GM12892 (cell line): ENCODE measurements around the gene SLC4A9. TPM values are rescaled to one million over a fixed set of nuclear protein-coding genes. Genes with fewer than 3 reads are reported as not detected.

ENCODE experiments used
- DNase-seq: peaks from one replicate; pipeline ENCODE4 v3.0.0; 2011; ENCODE audit not compliant: insufficient read length
- FAIRE-seq: peaks from 2 replicates; lab custom pipeline; 2011; peaks lifted over from hg19 to GRCh38; lab: Jason Lieb, UNC
- POLR2A ChIP-seq: IDR thresholded peaks from 2 replicates; pipeline ENCODE4 v1.6.1; 2011; ENCODE audit warnings: low read depth, low read length, control low read depth
- POLR2AphosphoS5 ChIP-seq: IDR thresholded peaks from 2 replicates; pipeline ENCODE4 v1.6.1; 2011; ENCODE audit warnings: low read depth, low read length, control low read depth
- TAF1 ChIP-seq: IDR thresholded peaks from 2 replicates; pipeline ENCODE4 v1.6.1; 2011; ENCODE audit warnings: low read depth, mild to moderate bottlenecking, control low read depth, low read length, borderline replicate concordance
- polyA plus RNA-seq: library from polyadenylated mRNA; unstranded; fragments of >200 nt; gene quantifications from one replicate; pipeline ENCODE4 v1.2.1, GENCODE V29; 2012; ENCODE audit warnings: missing spikeins, inconsistent platforms; ENCODE audit not compliant: missing spikeins

SLC4A9 gene, protein sequence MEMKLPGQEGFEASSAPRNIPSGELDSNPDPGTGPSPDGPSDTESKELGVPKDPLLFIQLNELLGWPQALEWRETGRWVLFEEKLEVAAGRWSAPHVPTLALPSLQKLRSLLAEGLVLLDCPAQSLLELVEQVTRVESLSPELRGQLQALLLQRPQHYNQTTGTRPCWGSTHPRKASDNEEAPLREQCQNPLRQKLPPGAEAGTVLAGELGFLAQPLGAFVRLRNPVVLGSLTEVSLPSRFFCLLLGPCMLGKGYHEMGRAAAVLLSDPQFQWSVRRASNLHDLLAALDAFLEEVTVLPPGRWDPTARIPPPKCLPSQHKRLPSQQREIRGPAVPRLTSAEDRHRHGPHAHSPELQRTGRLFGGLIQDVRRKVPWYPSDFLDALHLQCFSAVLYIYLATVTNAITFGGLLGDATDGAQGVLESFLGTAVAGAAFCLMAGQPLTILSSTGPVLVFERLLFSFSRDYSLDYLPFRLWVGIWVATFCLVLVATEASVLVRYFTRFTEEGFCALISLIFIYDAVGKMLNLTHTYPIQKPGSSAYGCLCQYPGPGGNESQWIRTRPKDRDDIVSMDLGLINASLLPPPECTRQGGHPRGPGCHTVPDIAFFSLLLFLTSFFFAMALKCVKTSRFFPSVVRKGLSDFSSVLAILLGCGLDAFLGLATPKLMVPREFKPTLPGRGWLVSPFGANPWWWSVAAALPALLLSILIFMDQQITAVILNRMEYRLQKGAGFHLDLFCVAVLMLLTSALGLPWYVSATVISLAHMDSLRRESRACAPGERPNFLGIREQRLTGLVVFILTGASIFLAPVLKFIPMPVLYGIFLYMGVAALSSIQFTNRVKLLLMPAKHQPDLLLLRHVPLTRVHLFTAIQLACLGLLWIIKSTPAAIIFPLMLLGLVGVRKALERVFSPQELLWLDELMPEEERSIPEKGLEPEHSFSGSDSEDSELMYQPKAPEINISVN
- not detected for polyA plus RNA-seq

DNA sequence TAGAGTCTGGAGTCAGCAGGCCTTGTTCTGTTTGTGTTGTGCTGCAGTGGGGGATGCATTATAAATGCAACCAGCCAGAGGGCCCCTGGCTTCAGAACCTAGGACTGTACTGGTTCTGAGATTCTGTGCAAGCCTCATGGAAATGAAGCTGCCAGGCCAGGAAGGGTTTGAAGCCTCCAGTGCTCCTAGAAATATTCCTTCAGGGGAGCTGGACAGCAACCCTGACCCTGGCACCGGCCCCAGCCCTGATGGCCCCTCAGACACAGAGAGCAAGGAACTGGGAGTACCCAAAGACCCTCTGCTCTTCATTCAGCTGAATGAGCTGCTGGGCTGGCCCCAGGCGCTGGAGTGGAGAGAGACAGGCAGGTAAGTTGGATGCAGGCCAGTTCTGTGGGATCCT lies at the start of gene SLC4A9:
TSS of gene SLC4A9 (plus strand) at position 94 of the 400 bp plus-strand sequence. CDS start at position 137, 43 bp downstream.
- TF ChIP-seq POLR2AphosphoS5 (no peak), TAF1 (no peak), POLR2A (no peak)
- FAIRE-seq (no peak), DNase-seq (no peak)

DNA sequence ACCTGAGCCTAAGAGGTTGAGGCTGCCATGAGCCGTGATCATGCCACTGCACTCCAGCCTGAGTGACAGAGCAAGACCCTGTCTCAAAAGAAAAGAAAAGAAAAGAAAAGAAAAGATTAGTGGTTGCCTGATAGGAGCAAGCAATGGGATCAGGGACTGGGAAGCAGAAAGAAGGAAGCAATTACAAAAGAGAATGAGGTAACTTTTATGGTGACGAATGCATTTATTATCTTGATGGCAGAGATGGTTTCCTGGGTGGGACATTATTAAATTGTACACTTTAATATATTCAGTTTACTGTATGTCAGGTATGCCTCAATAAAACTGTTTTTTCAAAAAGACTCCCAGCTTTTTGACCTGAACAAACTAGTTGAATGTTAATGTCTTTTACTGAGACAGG lies 49.6 kb upstream of the SLC4A9 start:
- DNase-seq (no peak), FAIRE-seq (no peak)
- no peak for TF ChIP-seq POLR2A
- no peak for TF ChIP-seq TAF1
- TF ChIP-seq POLR2AphosphoS5 = no peak

DNA sequence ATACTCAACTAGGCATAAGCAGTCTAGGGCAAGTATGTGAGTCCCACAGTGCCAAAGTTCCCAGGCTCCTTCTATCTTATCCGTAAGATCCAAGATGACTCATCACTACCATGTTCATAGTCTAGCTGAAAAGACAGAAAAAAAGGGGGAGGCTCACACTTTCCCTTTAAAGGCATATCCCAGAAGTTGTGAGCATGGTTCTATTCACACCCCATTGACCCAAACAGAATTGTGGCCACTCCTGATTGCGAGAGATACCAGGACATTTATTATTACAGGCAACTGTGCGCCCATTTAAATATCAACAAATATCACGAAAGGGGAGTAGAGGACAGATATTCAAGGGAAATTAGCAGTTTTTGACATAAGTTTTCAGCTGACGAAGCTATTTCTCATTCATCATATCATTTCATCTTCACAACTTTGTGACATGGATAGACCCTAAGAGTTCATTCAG lies 49.0 kb upstream of the SLC4A9 start:
- FAIRE-seq (no peak), DNase-seq (no peak)
- TF ChIP-seq POLR2A = no peak

DNA sequence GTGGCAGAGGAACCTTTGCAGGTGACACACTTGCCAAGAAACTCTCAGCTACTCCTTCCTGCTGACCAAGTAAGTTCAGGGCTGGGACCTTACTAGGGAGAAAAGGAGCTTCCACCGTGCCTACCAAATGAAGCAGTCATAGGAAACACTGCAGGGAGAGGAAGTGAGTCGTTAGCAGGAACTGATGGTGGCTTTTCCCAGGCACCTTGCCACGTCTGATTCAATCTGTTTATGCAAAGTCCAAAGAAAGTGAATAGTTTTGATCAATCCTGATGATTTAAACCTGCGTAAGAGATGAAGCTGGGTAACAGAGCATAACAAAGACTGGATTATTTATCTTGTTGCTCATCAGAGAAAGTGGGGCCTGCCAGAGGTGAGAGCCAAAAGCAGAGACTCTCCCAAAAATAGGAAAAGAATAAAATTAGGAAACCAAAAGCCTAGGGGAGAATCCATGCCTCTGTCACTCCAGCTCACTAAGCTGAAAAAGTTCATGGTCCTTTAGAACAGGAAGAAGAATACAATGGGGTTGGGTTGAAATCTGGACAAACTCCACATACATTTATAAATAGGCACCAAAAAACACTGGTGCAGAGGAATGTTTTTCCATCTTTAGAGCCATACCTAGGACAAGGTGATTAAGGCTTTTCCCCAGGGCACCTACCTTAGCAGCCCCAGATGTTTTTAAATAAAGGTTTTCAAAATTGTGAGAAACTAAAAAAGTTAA lies 47.8 kb upstream of the SLC4A9 start:
- FAIRE-seq (no peak), DNase-seq (no peak)
- no peak for TF ChIP-seq TAF1
- no peak for TF ChIP-seq POLR2A
- TF ChIP-seq POLR2AphosphoS5 = no peak

DNA sequence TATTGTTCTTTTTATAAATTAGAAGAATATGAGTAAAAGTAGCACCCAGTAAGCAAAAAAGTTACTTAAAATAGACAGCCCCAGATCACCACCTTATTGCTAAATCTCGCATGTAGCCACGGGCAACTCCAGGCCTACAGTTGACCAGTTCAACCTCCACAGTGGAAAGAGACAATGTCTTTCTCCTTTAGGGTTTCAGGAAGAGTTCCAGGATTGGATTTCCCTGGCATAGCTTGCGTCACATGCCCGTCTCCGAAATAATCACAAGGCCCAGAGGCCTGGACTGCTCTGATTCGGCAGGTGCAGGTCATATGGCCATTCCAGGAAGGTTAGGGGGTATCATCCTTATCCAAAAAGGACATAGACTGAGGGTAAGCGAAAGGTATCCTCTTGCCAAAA lies 47.2 kb upstream of the SLC4A9 start:
- DNase-seq (no peak), FAIRE-seq (no peak)
- no peak for TF ChIP-seq POLR2AphosphoS5
- no peak for TF ChIP-seq POLR2A
- no peak for TF ChIP-seq TAF1

DNA sequence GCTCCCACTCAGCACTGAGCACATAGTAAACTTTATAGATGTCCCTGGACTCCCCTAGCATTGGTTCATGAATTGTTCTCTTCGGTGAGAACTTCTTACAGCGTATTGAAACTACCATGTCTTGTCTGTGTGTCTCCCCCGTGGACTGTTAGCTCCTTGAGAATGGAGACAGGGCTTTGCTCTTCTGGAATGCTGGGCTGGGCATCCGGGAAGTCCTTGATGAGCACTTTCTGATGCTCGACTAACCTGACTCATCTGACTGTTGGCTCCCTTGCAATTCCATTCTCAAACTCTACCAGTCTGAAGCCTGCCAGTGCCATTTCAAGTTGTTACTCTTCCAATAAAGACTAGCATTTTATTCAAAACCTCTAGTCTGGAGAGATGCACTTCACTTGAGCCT lies 42.1 kb upstream of the SLC4A9 start:
- TF ChIP-seq TAF1 = no peak
- no peak for TF ChIP-seq POLR2AphosphoS5
- no peak for TF ChIP-seq POLR2A
- DNase-seq (no peak), FAIRE-seq (no peak)

DNA sequence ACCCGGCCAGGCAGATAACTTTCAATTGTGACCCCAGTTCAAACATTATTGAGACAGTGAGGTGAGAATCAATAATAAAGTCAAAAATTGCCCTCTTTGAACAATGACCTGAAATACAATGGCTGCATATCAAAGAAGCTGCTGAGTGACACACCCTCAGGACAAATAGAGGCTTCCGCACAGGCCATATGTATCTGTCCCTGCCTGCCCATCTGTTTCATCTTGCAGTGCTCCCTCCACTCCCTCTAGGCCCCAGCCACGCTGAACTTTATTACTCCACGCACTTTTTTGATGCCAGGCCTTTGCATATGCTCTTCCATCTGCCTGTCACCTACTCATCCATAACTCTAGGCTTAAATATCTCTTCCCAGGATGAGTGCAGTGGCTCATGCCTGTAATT lies 41.2 kb upstream of the SLC4A9 start:
- TF ChIP-seq POLR2AphosphoS5 (no peak), POLR2A (no peak), TAF1 (no peak)
- FAIRE-seq = no peak

DNA sequence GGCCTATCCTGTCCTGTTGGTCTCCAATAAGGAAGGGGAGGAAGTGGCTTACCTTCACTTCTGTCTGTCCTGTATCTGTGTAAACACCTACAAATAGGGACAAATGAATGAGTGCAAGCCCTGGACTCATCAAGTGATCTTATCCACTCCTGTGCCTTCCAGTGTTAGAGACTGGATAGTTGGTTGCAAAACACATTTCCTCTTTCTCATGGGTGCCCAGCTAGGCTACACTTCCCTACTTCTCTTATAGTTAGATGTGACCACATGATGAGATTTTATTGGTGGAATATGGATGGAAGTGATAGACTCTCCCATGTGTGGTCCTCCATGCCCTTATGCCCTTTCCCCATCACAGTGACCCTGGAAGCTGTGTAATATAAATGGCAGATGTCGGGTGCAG lies 40.2 kb upstream of the SLC4A9 start:
- TF ChIP-seq TAF1 (no peak), POLR2A (no peak), POLR2AphosphoS5 (no peak)
- no peak for FAIRE-seq
- no peak for DNase-seq

More for the DNA sequence above, 41.2 kb upstream of the SLC4A9 start:
- DNase-seq = no peak

DNA sequence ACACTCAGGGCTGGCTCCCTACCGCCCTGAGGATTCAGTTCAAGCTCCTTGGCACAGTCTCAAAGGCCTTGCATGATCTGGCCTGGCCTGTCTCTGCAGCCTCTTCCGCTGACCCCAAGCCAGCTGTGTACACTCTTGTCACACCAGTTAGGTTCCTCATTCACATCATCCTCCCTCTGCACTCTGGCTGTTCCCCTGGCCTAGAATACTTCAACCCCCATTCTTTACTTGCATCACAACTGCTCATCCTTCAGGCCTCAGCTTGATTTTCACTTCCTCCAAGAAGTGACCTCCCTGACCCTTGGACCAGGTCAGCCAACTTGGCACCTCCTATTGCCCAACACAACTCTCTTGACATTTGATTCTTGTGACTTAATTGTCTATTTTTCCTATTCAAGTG lies 38.2 kb upstream of the SLC4A9 start:
- no peak for FAIRE-seq
- DNase-seq = no peak
- TF ChIP-seq TAF1 = no peak
- TF ChIP-seq POLR2A = no peak
- no peak for TF ChIP-seq POLR2AphosphoS5

DNA sequence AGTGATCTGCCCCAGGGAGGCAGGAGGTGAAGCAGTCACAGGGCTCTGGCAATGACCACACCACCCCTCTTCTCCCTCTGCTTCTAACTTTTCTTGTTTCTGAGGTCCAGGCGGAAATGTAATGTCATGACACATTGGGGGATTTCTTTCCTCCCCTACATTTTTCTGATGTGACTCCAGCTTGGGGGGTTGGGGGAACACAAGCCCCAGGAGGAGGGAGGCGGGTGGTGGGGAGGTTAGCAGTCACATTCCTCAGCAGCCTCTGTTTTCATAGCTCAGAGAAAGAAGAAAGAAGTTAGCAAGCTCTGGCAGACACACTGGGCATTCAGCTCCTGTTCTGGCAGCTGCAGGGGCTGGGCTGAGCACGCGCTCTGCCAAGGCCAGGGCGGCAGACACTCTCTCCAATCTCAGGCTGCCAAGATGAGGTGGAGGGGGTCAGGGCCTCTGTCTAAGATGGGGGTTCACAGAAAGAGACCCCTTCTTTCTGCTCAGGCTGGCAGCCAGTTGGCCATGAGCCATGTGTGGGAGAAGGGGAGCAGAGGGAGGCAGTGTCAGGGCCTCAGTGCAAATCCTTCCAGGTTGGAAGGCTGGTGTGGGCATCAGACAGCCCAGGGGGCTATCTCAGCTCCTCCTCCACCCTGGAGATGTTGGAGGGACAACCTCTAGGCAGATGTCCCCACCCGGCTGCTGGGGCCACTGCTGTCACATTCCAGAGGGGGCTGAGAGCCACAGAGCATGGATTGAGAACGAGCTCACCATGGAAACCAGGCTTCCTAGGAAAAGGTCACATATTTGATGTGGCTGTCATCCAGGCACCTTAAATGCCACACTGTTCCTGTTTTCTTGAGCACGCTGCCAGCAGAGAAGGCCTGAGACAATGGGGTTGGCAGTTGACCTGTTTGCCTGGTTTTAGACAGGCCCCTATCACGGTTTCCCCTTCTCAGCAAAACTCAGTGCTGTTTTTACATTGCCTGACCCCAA lies 37.0 kb upstream of the SLC4A9 start:
- TF ChIP-seq TAF1 (no peak), POLR2A (no peak)
- no peak for DNase-seq
- no peak for FAIRE-seq

DNA sequence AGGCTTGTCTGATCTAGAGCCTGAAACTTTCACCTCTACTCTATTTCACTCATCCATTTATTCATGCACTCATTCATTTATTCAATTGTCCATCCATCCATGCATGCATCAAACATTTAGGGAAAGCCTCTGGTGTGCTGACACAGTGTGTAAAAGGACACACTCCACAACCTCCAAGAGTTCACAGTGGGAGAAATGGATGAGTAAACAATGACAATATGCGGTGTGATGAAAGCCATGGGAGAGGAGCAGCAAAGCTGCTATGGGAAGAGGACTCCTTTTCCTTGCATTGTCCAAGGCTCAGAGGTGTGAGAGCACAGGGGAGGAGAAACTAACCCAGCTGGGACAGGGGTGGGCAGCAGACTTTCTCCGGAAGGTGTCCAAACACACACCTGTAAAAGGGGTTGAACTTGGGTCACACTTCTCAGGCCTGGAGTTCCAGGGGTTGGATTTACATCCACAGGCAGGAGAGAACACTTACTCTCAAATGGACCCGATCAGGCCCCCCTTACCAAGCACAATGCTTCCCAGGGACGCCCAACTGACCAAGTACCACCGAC lies 35.9 kb upstream of the SLC4A9 start:
- TF ChIP-seq POLR2A = no peak
- no peak for TF ChIP-seq POLR2AphosphoS5
- no peak for TF ChIP-seq TAF1
- no peak for FAIRE-seq
- DNase-seq = no peak
